Measurements from ENCODE around the gene MROH2A. TPM values are rescaled to one million over a fixed set of nuclear protein-coding genes. Genes with fewer than 3 reads are reported as not detected.

MROH2A gene
- total and polyA plus RNA-seq, 4 experiments from 2014 or later, result not detected

- Mint-ChIP-seq H3K27ac (no peak overlapping the region), H3K4me3 (no peak overlapping the region), H3K27me3 (peaks cover 1 to 10% of the 10 kb centered on the region in 2 donors), H3K9me3 (no peaks in the 10 kb centered on the region), H3K4me1 (peaks cover 4 to 31% (median 18%) of the 10 kb centered on the region in 4 donors), H3K36me3 (peaks cover 0 to 3% of the 10 kb centered on the region in 2 donors)
- no peaks in the 10 kb centered on the region for H3K36me3 ChIP-seq (ENCODE audit: insufficient read depth, low read length)
- no peaks in the 10 kb centered on the region for H3K27me3 ChIP-seq (ENCODE audit: insufficient read depth, low read length)
- ChIA-PET POLR2A (ENCODE audit: partially characterized antibody) (no interaction called here), CTCF (ENCODE audit: partially characterized antibody) (no interaction called here)
- DNase-seq, result no peak
- H3K27ac ChIP-seq (ENCODE audit: low read depth, low read length), result no peak overlapping the region
- peaks cover 26% of the 10 kb centered on the region for H3K4me1 ChIP-seq (ENCODE audit: insufficient read depth, low read length)
- H3K4me3 ChIP-seq (ENCODE audit: low read length in 2 of 2), result no peak overlapping the region
- intact Hi-C loops (cut with micrococcal nuclease), result no loop called here
- no peaks in the 10 kb centered on the region for H3K9me3 ChIP-seq (ENCODE audit: control insufficient read depth in 1 of 2, low read length in 2 of 2)
Observed at GRCh38 chr2:233850745-233851144, 72.6 kb downstream of the MROH2A start.

DNA sequence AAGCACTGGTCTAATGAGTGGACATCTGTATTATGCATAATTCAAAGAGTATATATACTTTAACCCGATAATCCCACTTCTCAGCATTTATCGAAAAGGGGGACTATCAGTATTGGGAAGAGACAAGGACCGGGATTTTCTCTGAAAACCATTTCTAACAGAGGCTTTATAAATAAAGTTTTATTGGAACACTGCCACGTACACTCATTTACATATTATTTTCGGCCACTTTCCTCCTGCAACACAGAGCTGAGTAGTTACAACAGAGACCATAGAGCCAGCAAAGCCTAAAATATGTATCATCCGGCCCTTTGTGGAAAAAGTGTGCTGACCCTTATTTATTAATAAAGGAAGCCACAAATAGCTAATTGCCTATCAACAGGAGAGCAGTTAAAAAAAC, 73.0 kb downstream of the MROH2A start:
- Histone ChIP-seq H3K27me3 (ENCODE audit: insufficient read depth, low read length) (no peaks in the 10 kb centered on the region), H3K4me3 (ENCODE audit: low read length in 2 of 2) (no peak overlapping the region), H3K4me1 (ENCODE audit: insufficient read depth, low read length) (peaks cover 26% of the 10 kb centered on the region), H3K27ac (ENCODE audit: low read depth, low read length) (no peak overlapping the region), H3K36me3 (ENCODE audit: insufficient read depth, low read length) (no peaks in the 10 kb centered on the region), H3K9me3 (ENCODE audit: control insufficient read depth in 1 of 2, low read length in 2 of 2) (no peaks in the 10 kb centered on the region)
- peaks cover 4 to 31% (median 18%) of the 10 kb centered on the region in 4 donors for H3K4me1 Mint-ChIP-seq
- H3K27me3 Mint-ChIP-seq, result peaks cover 1 to 10% of the 10 kb centered on the region in 2 donors
- no peak for DNase-seq
- H3K36me3 Mint-ChIP-seq, result peaks cover 0 to 3% of the 10 kb centered on the region in 2 donors
- ChIA-PET POLR2A (ENCODE audit: partially characterized antibody) (no interaction called here), CTCF (ENCODE audit: partially characterized antibody) (no interaction called here)
- no peak overlapping the region for H3K4me3 Mint-ChIP-seq
- intact Hi-C loops (cut with micrococcal nuclease), result no loop called here
- H3K9me3 Mint-ChIP-seq, result no peaks in the 10 kb centered on the region
- no peak overlapping the region for H3K27ac Mint-ChIP-seq

DNA sequence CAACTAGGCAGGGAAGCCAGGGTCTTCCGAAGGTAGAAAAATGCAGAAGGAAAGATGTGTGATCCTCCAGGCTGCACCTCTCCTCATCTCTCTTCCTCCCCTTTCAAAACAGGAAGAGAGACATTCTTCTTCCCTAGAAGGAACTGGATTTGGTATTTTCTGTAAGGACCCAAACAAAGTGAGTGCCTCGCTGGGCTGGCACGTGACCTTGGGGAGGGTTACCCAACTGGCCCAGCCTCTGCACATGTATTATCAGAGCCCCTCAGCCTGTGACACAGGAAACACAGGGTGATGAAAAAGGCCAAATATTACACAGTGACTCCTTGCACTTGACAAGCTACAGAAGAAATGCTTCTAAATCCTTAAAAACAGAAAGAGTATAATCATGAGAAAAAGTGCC, 73.9 kb downstream of the MROH2A start:
- Histone ChIP-seq H3K4me3 (ENCODE audit: low read length in 2 of 2) (no peak overlapping the region), H3K9me3 (ENCODE audit: control insufficient read depth in 1 of 2, low read length in 2 of 2) (no peaks in the 10 kb centered on the region), H3K4me1 (ENCODE audit: insufficient read depth, low read length) (peaks cover 26% of the 10 kb centered on the region), H3K27me3 (ENCODE audit: insufficient read depth, low read length) (no peaks in the 10 kb centered on the region), H3K27ac (ENCODE audit: low read depth, low read length) (no peak overlapping the region), H3K36me3 (ENCODE audit: insufficient read depth, low read length) (no peaks in the 10 kb centered on the region)
- DNase-seq, result no peak
- CTCF ChIA-PET (ENCODE audit: partially characterized antibody), result interaction anchor here (1.2 kb wide), 1 partner anchor 8 kb away, joined by 3 read pairs; no protein-coding TSS in a partner anchor
- intact Hi-C loops (cut with micrococcal nuclease), result no loop called here
- H3K9me3 Mint-ChIP-seq, result no peaks in the 10 kb centered on the region
- POLR2A ChIA-PET (ENCODE audit: partially characterized antibody), result no interaction called here
- H3K4me1 Mint-ChIP-seq, result peaks cover 4 to 31% (median 18%) of the 10 kb centered on the region in 4 donors
- H3K27me3 Mint-ChIP-seq, result peaks cover 1 to 10% of the 10 kb centered on the region in 2 donors
- H3K4me3 Mint-ChIP-seq, result peak overlapping the region in 2 of 8 donors; percentile 2 to 40
- H3K36me3 Mint-ChIP-seq, result peaks cover 0 to 3% of the 10 kb centered on the region in 2 donors
- H3K27ac Mint-ChIP-seq, result no peak overlapping the region

DNA sequence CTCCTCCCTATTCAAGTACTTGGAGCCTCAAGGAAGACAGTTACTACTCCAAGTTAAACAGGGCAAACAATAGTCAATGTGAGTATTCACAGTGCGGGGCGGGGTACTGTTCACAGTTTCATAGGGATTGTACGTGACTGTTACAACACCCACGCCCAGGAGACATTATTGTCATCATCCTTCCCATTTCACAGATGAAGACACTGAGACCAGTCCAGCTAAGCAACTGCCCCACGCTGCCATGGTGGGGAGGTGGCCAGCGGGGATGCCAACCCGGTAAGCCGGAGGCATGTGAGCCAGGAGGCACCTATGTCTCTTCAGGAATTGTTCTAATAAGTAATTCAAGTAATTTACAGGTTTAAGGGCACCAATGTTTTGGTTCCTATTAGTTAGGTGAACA, 75.2 kb downstream of the MROH2A start:
- H3K4me1 ChIP-seq (ENCODE audit: insufficient read depth, low read length), result peaks cover 26% of the 10 kb centered on the region
- H3K4me3 Mint-ChIP-seq, result peak overlapping the region; percentile 80 to 94 (median 92)
- no peaks in the 10 kb centered on the region for H3K9me3 Mint-ChIP-seq
- no peaks in the 10 kb centered on the region for H3K36me3 ChIP-seq (ENCODE audit: insufficient read depth, low read length)
- ChIA-PET POLR2A (ENCODE audit: partially characterized antibody) (no interaction called here), CTCF (ENCODE audit: partially characterized antibody) (no interaction called here)
- intact Hi-C loops (cut with micrococcal nuclease), result no loop called here
- peaks cover 4 to 38% (median 24%) of the 10 kb centered on the region in 4 donors for H3K4me1 Mint-ChIP-seq
- peak overlapping the region in 1 of 7 donors; percentile 58 for H3K27ac Mint-ChIP-seq
- DNase-seq, result no peak
- no peak overlapping the region for H3K27ac ChIP-seq (ENCODE audit: low read depth, low read length)
- no peaks in the 10 kb centered on the region for H3K9me3 ChIP-seq (ENCODE audit: control insufficient read depth in 1 of 2, low read length in 2 of 2)
- H3K27me3 Mint-ChIP-seq, result peaks cover 1 to 10% of the 10 kb centered on the region in 2 donors
- no peaks in the 10 kb centered on the region for H3K27me3 ChIP-seq (ENCODE audit: insufficient read depth, low read length)
- peaks cover 0 to 3% of the 10 kb centered on the region in 2 donors for H3K36me3 Mint-ChIP-seq
- H3K4me3 ChIP-seq (ENCODE audit: low read length in 2 of 2), result peak overlapping the region; percentile 70 to 83

GRCh38 chr2:233853883-233854240, 75.7 kb downstream of the MROH2A start:
- peak overlapping the region; percentile 88 to 95 (median 94) for H3K4me3 Mint-ChIP-seq
- intact Hi-C loops (cut with micrococcal nuclease), result loop anchor here (1.0 kb wide), 1 partner anchor 14 kb away; the partner anchor contains the start of gene MSL3B
- H3K9me3 ChIP-seq (ENCODE audit: control insufficient read depth in 1 of 2, low read length in 2 of 2), result no peaks in the 10 kb centered on the region
- DNase-seq, result no peak
- ChIA-PET POLR2A (ENCODE audit: partially characterized antibody) (no interaction called here), CTCF (ENCODE audit: partially characterized antibody) (no interaction called here)
- H3K4me1 ChIP-seq (ENCODE audit: insufficient read depth, low read length), result peaks cover 26% of the 10 kb centered on the region
- H3K27ac Mint-ChIP-seq, result peak overlapping the region in 2 of 7 donors; percentile 35 to 80
- no peaks in the 10 kb centered on the region for H3K9me3 Mint-ChIP-seq
- peak overlapping the region; percentile 70 to 83 for H3K4me3 ChIP-seq (ENCODE audit: low read length in 2 of 2)
- H3K4me1 Mint-ChIP-seq, result peaks cover 4 to 38% (median 24%) of the 10 kb centered on the region in 4 donors
- no peaks in the 10 kb centered on the region for H3K36me3 ChIP-seq (ENCODE audit: insufficient read depth, low read length)
- H3K36me3 Mint-ChIP-seq, result peaks cover 0 to 3% of the 10 kb centered on the region in 2 donors
- H3K27ac ChIP-seq (ENCODE audit: low read depth, low read length), result no peak overlapping the region
- H3K27me3 Mint-ChIP-seq, result peaks cover 1 to 10% of the 10 kb centered on the region in 2 donors
- H3K27me3 ChIP-seq (ENCODE audit: insufficient read depth, low read length), result no peaks in the 10 kb centered on the region

- H3K9me3 ChIP-seq (ENCODE audit: control insufficient read depth in 1 of 2, low read length in 2 of 2), result no peaks in the 10 kb centered on the region
- peaks cover 1 to 10% of the 10 kb centered on the region in 2 donors for H3K27me3 Mint-ChIP-seq
- DNase-seq, result peak; percentile 88 to 90 (median 89)
- peak within 1 kb of the TSS; percentile 88 to 95 (median 94) for H3K4me3 Mint-ChIP-seq
- intact Hi-C loops (cut with micrococcal nuclease), result loop anchor here (1.0 kb wide), 1 partner anchor 14 kb away; the partner anchor contains the start of gene MSL3B
- H3K4me1 ChIP-seq (ENCODE audit: insufficient read depth, low read length), result peaks cover 26% of the 10 kb centered on the region
- H3K4me1 Mint-ChIP-seq, result peaks cover 4 to 38% (median 24%) of the 10 kb centered on the region in 4 donors
- peak within 1 kb of the TSS; percentile 43 to 94 (median 82) for H3K27ac Mint-ChIP-seq
- peak within 1 kb of the TSS; percentile 20 for H3K27ac ChIP-seq (ENCODE audit: low read depth, low read length)
- CTCF ChIA-PET (ENCODE audit: partially characterized antibody), result interaction anchor here (1.4 kb wide), 1 partner anchor 12 kb away, joined by 3 read pairs; no protein-coding TSS in a partner anchor
- no peaks in the 10 kb centered on the region for H3K9me3 Mint-ChIP-seq
- H3K4me3 ChIP-seq (ENCODE audit: low read length in 2 of 2), result peak within 1 kb of the TSS; percentile 70 to 83
- POLR2A ChIA-PET (ENCODE audit: partially characterized antibody), result interaction anchor here (1.0 kb wide), 1 partner anchor 14 kb away, joined by 3 read pairs; the partner anchor contains the start of gene MSL3B
- H3K36me3 Mint-ChIP-seq, result peaks cover 0 to 3% of the 10 kb centered on the region in 2 donors
- no peaks in the 10 kb centered on the region for H3K27me3 ChIP-seq (ENCODE audit: insufficient read depth, low read length)
- H3K36me3 ChIP-seq (ENCODE audit: insufficient read depth, low read length), result no peaks in the 10 kb centered on the region
Observed at GRCh38 chr2:233854241-233854981, 76.3 kb downstream of the MROH2A start, which contains the start of gene HJURP. Gene HJURP (minus strand): TSS chr2:233854535. CDS start chr2:233854500, 35 bp downstream.

DNA sequence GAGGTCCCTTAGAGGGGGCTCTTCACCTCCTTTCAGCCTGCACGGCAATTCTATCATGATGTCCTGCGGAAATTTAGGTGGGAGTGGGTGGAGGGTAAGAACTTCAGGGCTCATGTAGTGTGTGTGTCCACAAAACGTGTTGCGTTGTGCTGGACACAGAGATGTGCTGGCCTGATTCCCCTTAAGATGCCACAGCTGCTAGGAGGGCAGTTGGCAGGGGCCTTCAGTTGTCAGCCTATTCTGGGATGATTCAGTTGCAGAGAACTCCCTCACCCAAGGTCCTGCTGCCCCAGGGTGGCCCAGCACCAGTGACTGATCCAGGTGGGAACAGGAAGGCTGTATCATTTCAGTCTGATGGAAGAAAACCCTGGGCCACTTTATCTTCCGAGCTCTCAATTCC, 77.2 kb downstream of the MROH2A start:
- H3K36me3 ChIP-seq (ENCODE audit: insufficient read depth, low read length), result no peaks in the 10 kb centered on the region
- H3K9me3 Mint-ChIP-seq, result no peaks in the 10 kb centered on the region
- H3K4me3 ChIP-seq (ENCODE audit: low read length in 2 of 2), result no peak overlapping the region
- H3K27me3 ChIP-seq (ENCODE audit: insufficient read depth, low read length), result no peaks in the 10 kb centered on the region
- ChIA-PET CTCF (ENCODE audit: partially characterized antibody) (interaction anchor here (1.4 kb wide), 1 partner anchor 11 kb away, joined by 3 read pairs; no protein-coding TSS in a partner anchor), POLR2A (ENCODE audit: partially characterized antibody) (interaction anchor here (1.0 kb wide), 1 partner anchor 13 kb away, joined by 3 read pairs; the partner anchor contains the start of gene MSL3B)
- peaks cover 4 to 38% (median 24%) of the 10 kb centered on the region in 4 donors for H3K4me1 Mint-ChIP-seq
- peak overlapping the region; percentile 28 to 95 (median 91) for H3K4me3 Mint-ChIP-seq
- DNase-seq, result no peak
- no peak overlapping the region for H3K27ac ChIP-seq (ENCODE audit: low read depth, low read length)
- H3K27ac Mint-ChIP-seq, result no peak overlapping the region
- peaks cover 0 to 3% of the 10 kb centered on the region in 2 donors for H3K36me3 Mint-ChIP-seq
- H3K27me3 Mint-ChIP-seq, result peaks cover 1 to 10% of the 10 kb centered on the region in 2 donors
- H3K9me3 ChIP-seq (ENCODE audit: control insufficient read depth in 1 of 2, low read length in 2 of 2), result no peaks in the 10 kb centered on the region
- H3K4me1 ChIP-seq (ENCODE audit: insufficient read depth, low read length), result peaks cover 26% of the 10 kb centered on the region
- intact Hi-C loops (cut with micrococcal nuclease), result loop anchor here (5.0 kb wide), 1 partner anchor 647 kb away; no protein-coding TSS in a partner anchor
